NCI-H1930 (cell line): ENCODE data around the gene DELE1.
"Not testable (repeated sequence)": the region's sequence is repeated elsewhere in the genome, so short reads cannot be mapped to it uniquely, and the experiment has no call there.

Experiments used
- DNase-seq, 2 experiments: peaks; one replicate each; lab custom pipeline; 2025; lab: John Stamatoyannopoulos, UW

The DELE1 gene

GRCh38 chr5:141922827-141923447 is 734 bp upstream of the DELE1 start:
- DNase-seq, result not testable (repeated sequence)

GRCh38 chr5:141926434-141926833 is 2.8 kb downstream of the DELE1 start:
- DNase-seq, result no peak

GRCh38 chr5:141928051-141928450 is 4.4 kb downstream of the DELE1 start:
- DNase-seq, result no peak

GRCh38 chr5:141929398-141930058 is 5.9 kb downstream of the DELE1 start:
- no peak for DNase-seq

- no peak for DNase-seq
These were observed 8.0 kb downstream of the DELE1 start for GRCh38 chr5:141931694-141932093.

- no peak for DNase-seq
These were observed 9.5 kb downstream of the DELE1 start for GRCh38 chr5:141933151-141933550.

GRCh38 chr5:141934099-141934844 is 10.6 kb downstream of the DELE1 start:
- DNase-seq, result no peak

GRCh38 chr5:141935538-141935937 is 11.9 kb downstream of the DELE1 start:
- no peak for DNase-seq

- DNase-seq, result no peak
These were observed 17.1 kb downstream of the DELE1 start for GRCh38 chr5:141940695-141941271.

GRCh38 chr5:141941307-141941706 is 17.6 kb downstream of the DELE1 start:
- no peak for DNase-seq

GRCh38 chr5:141941779-141942178 is 18.1 kb downstream of the DELE1 start:
- DNase-seq, result no peak

- DNase-seq, result no peak
These were observed 18.6 kb downstream of the DELE1 start for GRCh38 chr5:141942185-141942857.

GRCh38 chr5:141944076-141944475 is 20.4 kb downstream of the DELE1 start:
- no peak for DNase-seq

- no peak for DNase-seq
These were observed 21.9 kb downstream of the DELE1 start for GRCh38 chr5:141945511-141946051.

- no peak for DNase-seq
These were observed 23.6 kb downstream of the DELE1 start for GRCh38 chr5:141947316-141947715.

GRCh38 chr5:141948812-141949211 is 25.1 kb downstream of the DELE1 start:
- no peak for DNase-seq

GRCh38 chr5:141949511-141949910 is 25.8 kb downstream of the DELE1 start:
- DNase-seq, result no peak

GRCh38 chr5:141950207-141951005 is 26.7 kb downstream of the DELE1 start:
- DNase-seq, result no peak

GRCh38 chr5:141951332-141951781 is 27.7 kb downstream of the DELE1 start:
- no peak for DNase-seq

GRCh38 chr5:141952020-141952419 is 28.3 kb downstream of the DELE1 start:
- no peak for DNase-seq

- no peak for DNase-seq
These were observed 30.5 kb downstream of the DELE1 start for GRCh38 chr5:141954194-141954593.
